ENCODE measurements around the gene SPDYE2B.
"Not testable (repeated sequence)": the region's sequence is repeated elsewhere in the genome, so short reads cannot be mapped to it uniquely, and the experiment has no call there.

- TF ChIP-seq ZNF274 (IDR thresholded peaks at IDR 0.05; ENCODE audit: low read depth, low read length); YY1 (IDR thresholded peaks at IDR 0.05; ENCODE audit: insufficient read depth, insufficient read length); SUZ12 (IDR thresholded peaks at IDR 0.05; ENCODE audit: extremely low read depth, insufficient read depth, insufficient read length): not testable (repeated sequence)
These were observed 45.5 kb upstream of the SPDYE2B start for GRCh38 chr7:102604431-102605145.
